Gastrocnemius medialis (tissue), 4 donors: ENCODE measurements around the gene FAM13A. TPM values are rescaled to one million over a fixed set of nuclear protein-coding genes. Genes with fewer than 3 reads are reported as not detected.

Experiments
- ATAC-seq, 2 donors: fragments of 150-250 bp; one replicate each; pipeline ENCODE4 v1.9.1; 2016
- DNase-seq, 2 donors: peaks; one replicate each; pipeline ENCODE4 v3.0.0-alpha.2; 2019
- H3K27ac ChIP-seq, 4 donors: fragments of 200-600 bp; sonication (generic); 1 replicate in 1 of 4; 2 replicates in 3 of 4; pipeline ENCODE4 v1.5.1; 2016 to 2018; ENCODE audit warnings: mild to moderate bottlenecking in 2 of 4, moderate library complexity in 1 of 4
- H3K27me3 ChIP-seq, 3 donors: fragments of 200-600 bp; sonication (generic) in 2 of 3; 1 replicate in 1 of 3; 2 replicates in 2 of 3; pipeline versions ENCODE4 v1.5.1 to v1.6.0; 2016 to 2019; ENCODE audit warnings: mild to moderate bottlenecking in 1 of 3, moderate library complexity in 1 of 3
- H3K36me3 ChIP-seq, 2 donors: fragments of 200-600 bp; sonication (generic) in 1 of 2; one replicate each; pipeline ENCODE4 v1.5.1; 2017 to 2018
- H3K4me1 ChIP-seq, 2 donors: fragments of 200-600 bp; sonication (generic) in 1 of 2; one replicate each; pipeline ENCODE4 v1.5.1; 2016 to 2017; ENCODE audit warnings: mild to moderate bottlenecking in 2 of 2
- H3K4me3 ChIP-seq, 4 donors: fragments of 200-600 bp; sonication (generic) in 3 of 4; 1 replicate in 1 of 4; 2 replicates in 3 of 4; pipeline ENCODE4 v1.5.1; 2016 to 2019; ENCODE audit warnings: mild to moderate bottlenecking in 2 of 4
- H3K9me3 ChIP-seq, 3 donors: fragments of 200-600 bp; sonication (generic) in 2 of 3; 1 replicate in 1 of 3; 2 replicates in 2 of 3; pipeline ENCODE4 v1.5.1; 2016 to 2019
- CTCF ChIP-seq, 5 experiments: fragments of 450-650 bp in 3 of 5; fragments of 200-600 bp in 2 of 5; sonication (generic) in 2 of 5; IDR thresholded peaks in 4 of 5; conservative IDR thresholded peaks in 1 of 5; 1 replicate in 4 of 5; 2 replicates in 1 of 5; pipeline ENCODE4 v1.5.1; 2016 to 2019; ENCODE audit warnings: antibody characterized with exemption in 5 of 5, mild to moderate bottlenecking in 3 of 5, moderate library complexity in 3 of 5
- POLR2A ChIP-seq, 2 donors: fragments of 450-650 bp; IDR thresholded peaks; one replicate each; pipeline ENCODE4 v1.6.1; 2017; ENCODE audit warnings: antibody characterized with exemption in 2 of 2, mild to moderate bottlenecking in 2 of 2, moderate library complexity in 2 of 2
- in situ Hi-C, 4 donors: fragments of 200-750 bp; cut with MboI; loops; one replicate each; pipeline versions ENCODE4 v1.15.0 to v1.8.0; 2017; ENCODE audit warnings: low sequenced_read_pairs in 4 of 4
- intact Hi-C: fragments of 100-400 bp; cut with DNase I; formaldehyde crosslinking; loops from one replicate; pipeline ENCODE4 v1.15.1; 2023; ENCODE audit warnings: low total_unique reads
- total RNA-seq, 4 donors: library from RNA; depleted of rRNA; stranded (reverse); fragments of >200 nt; gene quantifications; one replicate each; pipeline versions ENCODE4 v1.1.0 to v1.2.3, GENCODE V29; 2016

FAM13A gene
- total RNA-seq, 4 donors from 2014 or later = 6.7 to 14.1 (median 11.4) TPM

- Histone ChIP-seq H3K27me3 (no peaks in the 10 kb centered on the region), H3K4me3 (no peak overlapping the region), H3K27ac (peak overlapping the region; percentile 2 to 70 (median 35)), H3K36me3 (peaks cover 0 to 39% of the 10 kb centered on the region in 2 donors), H3K4me1 (peaks cover 17 to 30% of the 10 kb centered on the region in 2 donors), H3K9me3 (no peaks in the 10 kb centered on the region)
- ATAC-seq = peak in 1 of 2 donors; percentile 25
- in situ Hi-C loops = no loop called here
- DNase-seq = no peak
- intact Hi-C loops = no loop called here
- TF ChIP-seq CTCF (IDR thresholded peaks at IDR 0.05 in 4 of 5, conservative IDR thresholded peaks at IDR 0.05 in 1 of 5) = no peak
- no peak for TF ChIP-seq POLR2A (IDR thresholded peaks at IDR 0.05)
Observed at GRCh38 chr4:88745581-88746163, 311.3 kb downstream of the FAM13A start.

- ATAC-seq (peak in 1 of 2 donors; percentile 7), DNase-seq (no peak)
- Histone ChIP-seq H3K4me1 (peaks cover 17 to 35% of the 10 kb centered on the region in 2 donors), H3K27ac (peak overlapping the region; percentile 2 to 70 (median 35)), H3K27me3 (no peaks in the 10 kb centered on the region), H3K9me3 (no peaks in the 10 kb centered on the region), H3K4me3 (no peak overlapping the region), H3K36me3 (peaks cover 0 to 34% of the 10 kb centered on the region in 2 donors)
- in situ Hi-C loops (no loop called here), intact Hi-C loops (no loop called here)
- TF ChIP-seq POLR2A (IDR thresholded peaks at IDR 0.05) = no peak
Observed at GRCh38 chr4:88745175-88745574, 311.8 kb downstream of the FAM13A start.

GRCh38 chr4:88744609-88745008, 312.4 kb downstream of the FAM13A start:
- in situ Hi-C loops (no loop called here), intact Hi-C loops (no loop called here)
- H3K4me1 ChIP-seq = peaks cover 17 to 38% of the 10 kb centered on the region in 2 donors
- H3K4me3 ChIP-seq = no peak overlapping the region
- TF ChIP-seq POLR2A (IDR thresholded peaks at IDR 0.05) (no peak), CTCF (IDR thresholded peaks at IDR 0.05 in 4 of 5, conservative IDR thresholded peaks at IDR 0.05 in 1 of 5) (no peak)
- ATAC-seq = no peak
- H3K36me3 ChIP-seq = peaks cover 0 to 28% of the 10 kb centered on the region in 2 donors
- H3K27ac ChIP-seq = peak overlapping the region in 3 of 4 donors; percentile 2 to 70 (median 32)
- H3K9me3 ChIP-seq = no peaks in the 10 kb centered on the region
- H3K27me3 ChIP-seq = no peaks in the 10 kb centered on the region
- DNase-seq = no peak

DNA sequence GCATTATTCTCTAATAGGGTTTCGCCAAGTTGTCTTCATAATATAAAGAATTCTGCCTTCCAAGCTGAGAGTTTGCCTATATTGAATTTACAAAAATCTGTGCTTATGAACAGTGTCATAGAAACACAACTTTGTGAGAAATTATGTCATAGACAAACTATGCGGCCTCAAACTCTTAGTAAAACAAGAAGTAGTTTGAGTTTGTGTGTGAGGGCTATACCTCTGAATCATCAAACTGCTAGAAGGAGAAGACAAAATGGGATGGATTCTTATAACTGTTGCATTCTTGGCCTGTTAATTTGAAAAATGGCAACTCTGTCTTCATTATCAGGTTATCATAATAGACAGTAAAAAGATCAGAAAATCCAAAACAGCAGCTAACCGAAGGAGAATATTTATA, 313.3 kb downstream of the FAM13A start:
- ATAC-seq = no peak
- Histone ChIP-seq H3K36me3 (peaks cover 0 to 24% of the 10 kb centered on the region in 2 donors), H3K4me3 (no peak overlapping the region), H3K27ac (no peak overlapping the region), H3K4me1 (peaks cover 20 to 41% of the 10 kb centered on the region in 2 donors), H3K9me3 (no peaks in the 10 kb centered on the region), H3K27me3 (no peaks in the 10 kb centered on the region)
- no peak for DNase-seq
- TF ChIP-seq POLR2A (IDR thresholded peaks at IDR 0.05) = no peak
- in situ Hi-C loops = no loop called here
- intact Hi-C loops = no loop called here

DNA sequence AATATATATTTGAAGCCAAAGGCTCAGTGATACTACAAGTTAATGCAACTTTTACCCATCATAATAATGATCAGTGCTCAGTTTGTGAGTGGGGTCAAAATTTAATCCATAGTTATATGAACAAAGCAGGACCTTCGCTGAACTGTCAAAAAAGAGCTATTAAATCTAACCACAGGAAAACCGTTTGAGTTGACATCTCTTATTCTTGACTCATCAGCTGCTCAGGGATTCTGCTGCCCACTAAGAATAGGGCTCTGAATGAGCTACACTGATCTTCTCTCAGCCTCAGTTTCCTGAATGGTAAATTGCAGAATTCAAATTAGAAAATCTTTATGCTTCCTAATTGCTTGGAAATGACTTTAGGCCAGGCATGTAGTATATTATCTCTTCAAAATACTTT, 314.4 kb downstream of the FAM13A start:
- intact Hi-C loops = no loop called here
- no peak for DNase-seq
- H3K27ac ChIP-seq = no peak overlapping the region
- H3K4me1 ChIP-seq = peaks cover 31 to 51% of the 10 kb centered on the region in 2 donors
- H3K4me3 ChIP-seq = no peak overlapping the region
- no peaks in the 10 kb centered on the region for H3K27me3 ChIP-seq
- no peak for ATAC-seq
- H3K9me3 ChIP-seq = no peaks in the 10 kb centered on the region
- TF ChIP-seq POLR2A (IDR thresholded peaks at IDR 0.05) (no peak), CTCF (IDR thresholded peaks at IDR 0.05 in 4 of 5, conservative IDR thresholded peaks at IDR 0.05 in 1 of 5) (no peak)
- peaks cover 0 to 19% of the 10 kb centered on the region in 2 donors for H3K36me3 ChIP-seq
- in situ Hi-C loops = no loop called here
